Neural cell (in vitro differentiated cells): ENCODE results near the gene SEC24C. TPM values are rescaled to one million over a fixed set of nuclear protein-coding genes. Genes with fewer than 3 reads are reported as not detected.
"Not testable (repeated sequence)": the region's sequence is repeated elsewhere in the genome, so short reads cannot be mapped to it uniquely, and the experiment has no call there.

Experiments
- H2AFZ ChIP-seq: fragments of 200-600, 300-800 bp; sonication (generic), shearing (Covaris generic); 2 replicates; pipeline ENCODE4 v1.6.0; 2014; ENCODE audit warnings: low read depth, mild to moderate bottlenecking, antibody characterized with exemption, low read length, moderate library complexity
- H3F3A ChIP-seq: fragments of 200-600 bp; shearing (Covaris generic); 2 replicates; pipeline ENCODE4 v1.6.1; 2016; ENCODE audit warnings: mild to moderate bottlenecking, moderate library complexity, mixed read lengths, antibody characterized with exemption, low read length; ENCODE audit not compliant: insufficient read depth, poor library complexity, severe bottlenecking
- H3K27ac ChIP-seq: fragments of 200-600, 300-800 bp; sonication (generic), shearing (Covaris generic); 2 replicates; pipeline ENCODE4 v1.5.1; 2014; ENCODE audit warnings: mild to moderate bottlenecking, low read length, moderate library complexity
- H3K27me3 ChIP-seq: fragments of 300-800, 200-600 bp; sonication (generic), shearing (Covaris generic); 2 replicates; pipeline ENCODE4 v1.6.0; 2014; ENCODE audit warnings: mild to moderate bottlenecking, low read depth, low read length, moderate library complexity; ENCODE audit not compliant: insufficient read depth
- H3K36me3 ChIP-seq: fragments of 300-800, 200-600 bp; sonication (generic), shearing (Covaris generic); 2 replicates; pipeline ENCODE4 v1.5.1; 2014; ENCODE audit warnings: mild to moderate bottlenecking, antibody characterized with exemption, low read length, moderate library complexity; ENCODE audit not compliant: insufficient read depth
- H3K4me2 ChIP-seq: fragments of 300-800, 200-600 bp; sonication (generic), shearing (Covaris generic); 2 replicates; pipeline ENCODE4 v1.6.0; 2014; ENCODE audit warnings: mild to moderate bottlenecking, low read length
- H3K4me3 ChIP-seq: fragments of 300-800, 200-600 bp; sonication (generic), shearing (Covaris generic); 2 replicates; pipeline ENCODE4 v1.5.1; 2014; ENCODE audit warnings: mild to moderate bottlenecking, low read length, moderate library complexity
- H3K79me2 ChIP-seq: fragments of 200-600 bp; shearing (Covaris generic); replicated peaks from 2 replicates; pipeline ENCODE4 v1.6.0; 2014; ENCODE audit warnings: mild to moderate bottlenecking, low read length, moderate library complexity; ENCODE audit not compliant: insufficient read depth
- H3K9ac ChIP-seq: fragments of 300-800, 200-600 bp; sonication (generic), shearing (Covaris generic); 2 replicates; pipeline ENCODE4 v1.6.1; 2016; ENCODE audit warnings: mild to moderate bottlenecking, low read length, mixed read lengths
- H3K9me2 ChIP-seq: fragments of 200-600 bp; shearing (Covaris generic); 2 replicates; pipeline ENCODE4 v1.6.1; 2016; ENCODE audit warnings: mild to moderate bottlenecking, low read length, mixed read lengths; ENCODE audit not compliant: insufficient read depth
- H3K9me3 ChIP-seq: fragments of 200-600, 300-800 bp; sonication (generic), shearing (Covaris generic); 2 replicates; pipeline ENCODE4 v1.6.1; 2016; ENCODE audit warnings: mild to moderate bottlenecking, mixed run types, low read length, moderate library complexity, mixed read lengths
- H4K20me1 ChIP-seq: fragments of 200-600 bp; shearing (Covaris generic); 2 replicates; pipeline ENCODE4 v1.6.1; 2016; ENCODE audit warnings: mild to moderate bottlenecking, mixed run types; ENCODE audit not compliant: insufficient read depth
- polyA plus RNA-seq: library from polyadenylated mRNA; depleted of rRNA; stranded (reverse); fragments of >200 nt; gene quantifications from 2 replicates; pipeline ENCODE4 v1.2.3, GENCODE V29; 2014

SEC24C gene
- polyA plus RNA-seq, 1 donor from 2014 or later, result 43.0 TPM

DNA sequence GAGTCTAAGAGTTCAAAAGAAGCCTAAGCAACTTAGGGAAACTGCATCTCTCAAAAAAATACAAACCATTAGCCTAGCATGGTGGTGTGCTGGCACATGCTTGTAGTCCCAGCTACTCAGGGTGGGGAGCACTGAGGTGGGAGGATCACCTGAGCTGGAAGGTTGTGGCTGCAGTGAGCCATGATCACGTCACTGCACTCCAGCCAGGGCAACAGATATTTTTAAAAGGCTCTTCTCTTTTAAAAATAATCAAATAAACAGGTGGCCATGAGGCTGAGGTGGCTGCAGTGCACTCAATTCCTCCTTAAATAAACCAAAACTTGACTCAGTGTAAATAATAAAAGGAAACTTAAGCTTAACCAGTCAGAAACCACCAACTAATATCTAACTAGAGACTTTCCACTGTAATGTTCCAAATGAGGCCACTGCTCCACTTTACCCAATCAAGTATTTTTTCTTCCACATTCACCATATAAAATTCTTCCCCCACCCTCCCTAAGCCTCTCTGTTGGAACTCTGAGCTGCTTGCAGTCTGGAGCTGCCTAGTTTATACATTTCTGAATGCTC, 38.6 kb upstream of the SEC24C start:
- not testable (repeated sequence) for H3K4me2 ChIP-seq, H4K20me1 ChIP-seq, H3K27me3 ChIP-seq, H3K36me3 ChIP-seq, H3K4me3 ChIP-seq, H3K27ac ChIP-seq, H3K9me2 ChIP-seq, H3K9me3 ChIP-seq, H3K9ac ChIP-seq, H2AFZ ChIP-seq, H3K79me2 ChIP-seq, H3F3A ChIP-seq

DNA sequence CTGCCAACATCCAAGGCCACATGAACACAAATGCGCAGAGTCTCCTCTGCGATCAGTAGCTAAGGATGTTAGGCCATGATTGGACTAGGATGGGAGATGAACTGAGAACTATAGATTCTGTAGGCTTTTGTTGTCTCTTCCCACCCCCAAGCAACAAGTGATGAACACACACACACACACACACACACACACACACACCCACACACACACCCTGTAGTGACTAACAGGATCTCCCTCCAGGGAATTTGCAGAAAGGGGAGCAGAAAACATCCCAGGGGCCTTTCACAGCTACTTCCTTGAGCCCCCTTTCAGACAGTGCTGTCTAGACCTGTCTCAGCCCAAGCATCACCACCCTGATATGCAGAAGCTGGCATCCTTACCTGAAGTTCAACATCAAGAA, 37.7 kb upstream of the SEC24C start:
- H3F3A ChIP-seq, H2AFZ ChIP-seq, H3K27me3 ChIP-seq, H3K27ac ChIP-seq, H3K79me2 ChIP-seq, H3K4me2 ChIP-seq, H3K4me3 ChIP-seq, H4K20me1 ChIP-seq, H3K9me2 ChIP-seq, H3K36me3 ChIP-seq, H3K9me3 ChIP-seq, H3K9ac ChIP-seq: not testable (repeated sequence)

DNA sequence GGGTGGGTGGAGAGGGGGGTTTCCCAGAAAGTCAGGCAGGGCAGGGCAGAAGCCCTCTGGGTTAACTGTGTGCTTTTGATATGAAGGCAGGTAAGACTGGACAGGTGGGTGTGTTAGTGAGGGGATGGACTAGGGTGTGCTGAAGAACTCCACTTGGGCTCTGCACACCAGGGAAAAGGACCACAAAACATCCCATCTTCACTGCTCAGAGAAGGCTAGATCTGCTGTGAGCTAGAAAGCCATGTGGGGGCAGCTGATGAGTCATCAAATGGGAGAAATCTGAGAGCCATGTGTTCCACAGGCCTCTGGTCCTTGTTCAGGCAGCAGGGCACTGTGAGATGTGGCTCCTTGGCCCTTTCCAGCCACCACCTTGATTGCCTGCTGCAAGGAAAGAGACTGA, 36.5 kb upstream of the SEC24C start:
- not testable (repeated sequence) for H3K9me2 ChIP-seq, H2AFZ ChIP-seq, H3K27ac ChIP-seq, H3K9me3 ChIP-seq, H3K27me3 ChIP-seq, H3K36me3 ChIP-seq, H4K20me1 ChIP-seq, H3K9ac ChIP-seq, H3K4me2 ChIP-seq, H3F3A ChIP-seq, H3K4me3 ChIP-seq, H3K79me2 ChIP-seq

DNA sequence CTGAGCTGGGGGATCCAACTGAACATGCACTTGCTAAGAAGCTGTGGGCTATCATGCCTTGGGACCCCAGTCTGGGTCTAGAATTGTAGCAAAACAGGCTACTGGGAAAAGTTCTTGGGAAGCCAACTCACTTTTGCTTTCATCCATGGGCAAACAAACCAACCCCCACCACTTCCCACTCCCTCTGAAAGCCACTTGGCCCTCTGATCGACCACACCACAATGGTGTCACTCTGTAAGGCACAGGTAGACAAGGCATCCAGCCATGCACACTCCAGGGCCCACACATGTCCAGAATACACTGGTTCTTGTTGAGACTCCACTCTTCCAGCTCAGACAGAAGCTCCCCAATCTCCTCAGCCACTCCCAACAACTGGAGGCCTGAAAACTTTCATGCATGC, 36.0 kb upstream of the SEC24C start:
- H3K9ac ChIP-seq, H3K79me2 ChIP-seq, H3F3A ChIP-seq, H3K9me3 ChIP-seq, H3K27me3 ChIP-seq, H3K4me2 ChIP-seq, H2AFZ ChIP-seq, H3K27ac ChIP-seq, H3K4me3 ChIP-seq, H3K9me2 ChIP-seq, H3K36me3 ChIP-seq, H4K20me1 ChIP-seq: not testable (repeated sequence)

DNA sequence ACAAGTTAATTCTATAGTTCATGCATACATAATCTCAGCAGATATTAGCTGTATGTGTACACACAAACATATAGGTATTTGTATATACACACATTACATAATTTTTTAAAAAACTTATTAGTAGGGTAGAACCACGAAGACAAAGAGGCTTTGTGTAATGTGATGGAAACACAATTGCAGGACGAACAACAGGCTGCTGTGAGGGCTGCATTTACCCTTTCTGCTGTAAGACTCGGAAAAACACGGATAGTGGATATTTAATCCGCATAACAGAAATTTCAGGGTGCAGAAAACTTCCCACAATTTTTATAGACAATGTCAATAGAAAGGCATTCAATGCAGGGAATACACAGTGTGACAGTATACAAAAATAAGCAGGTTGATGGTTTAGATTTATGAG, 32.5 kb upstream of the SEC24C start:
- H3K27ac ChIP-seq, H3K9me2 ChIP-seq, H3F3A ChIP-seq, H3K4me2 ChIP-seq, H3K4me3 ChIP-seq, H3K9ac ChIP-seq, H3K9me3 ChIP-seq, H4K20me1 ChIP-seq, H2AFZ ChIP-seq, H3K36me3 ChIP-seq, H3K79me2 ChIP-seq, H3K27me3 ChIP-seq: not testable (repeated sequence)

DNA sequence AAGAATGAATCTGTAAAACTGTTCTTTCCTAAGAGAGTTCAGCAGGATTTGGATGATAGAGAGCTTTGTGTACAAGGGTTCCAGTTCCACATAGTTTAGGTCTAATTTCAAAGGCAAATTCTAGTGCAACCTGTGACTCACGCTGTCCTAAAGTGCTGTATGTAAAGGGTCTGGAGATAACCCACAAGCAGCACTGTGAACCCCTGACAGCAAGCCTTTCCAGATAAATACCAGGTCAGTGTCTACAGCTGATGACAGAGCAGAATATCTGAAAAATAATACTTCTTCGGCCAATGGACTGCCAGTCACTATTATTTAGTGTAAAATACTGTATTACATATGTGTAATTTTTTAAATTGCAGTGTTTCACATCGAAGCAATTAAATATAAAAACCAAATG, 30.3 kb upstream of the SEC24C start:
- not testable (repeated sequence) for H3K36me3 ChIP-seq, H3K4me3 ChIP-seq, H3K4me2 ChIP-seq, H3K9me2 ChIP-seq, H3K27me3 ChIP-seq, H2AFZ ChIP-seq, H4K20me1 ChIP-seq, H3K9me3 ChIP-seq, H3K27ac ChIP-seq, H3K9ac ChIP-seq, H3F3A ChIP-seq, H3K79me2 ChIP-seq

DNA sequence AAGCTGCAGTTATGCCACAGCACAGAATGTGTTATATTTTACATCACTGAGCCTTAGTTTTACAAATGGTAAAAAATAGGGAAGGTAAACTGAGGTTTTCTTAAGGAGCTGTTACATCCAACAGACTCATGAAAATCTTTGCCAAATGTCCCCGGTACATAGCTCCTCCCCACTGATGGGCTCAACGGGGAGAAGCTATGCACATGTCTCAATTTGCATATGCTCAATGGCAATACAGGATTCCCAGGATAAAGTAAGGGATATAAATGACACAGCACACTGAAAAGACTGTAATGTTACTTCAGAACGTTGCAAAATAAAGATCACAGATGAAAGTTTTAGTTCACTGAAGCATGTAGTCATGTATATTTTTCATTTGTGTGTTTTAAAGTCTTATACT, 29.7 kb upstream of the SEC24C start:
- not testable (repeated sequence) for H3K4me3 ChIP-seq, H3K9me2 ChIP-seq, H3K4me2 ChIP-seq, H3F3A ChIP-seq, H3K27me3 ChIP-seq, H3K36me3 ChIP-seq, H3K9me3 ChIP-seq, H4K20me1 ChIP-seq, H2AFZ ChIP-seq, H3K9ac ChIP-seq, H3K79me2 ChIP-seq, H3K27ac ChIP-seq

DNA sequence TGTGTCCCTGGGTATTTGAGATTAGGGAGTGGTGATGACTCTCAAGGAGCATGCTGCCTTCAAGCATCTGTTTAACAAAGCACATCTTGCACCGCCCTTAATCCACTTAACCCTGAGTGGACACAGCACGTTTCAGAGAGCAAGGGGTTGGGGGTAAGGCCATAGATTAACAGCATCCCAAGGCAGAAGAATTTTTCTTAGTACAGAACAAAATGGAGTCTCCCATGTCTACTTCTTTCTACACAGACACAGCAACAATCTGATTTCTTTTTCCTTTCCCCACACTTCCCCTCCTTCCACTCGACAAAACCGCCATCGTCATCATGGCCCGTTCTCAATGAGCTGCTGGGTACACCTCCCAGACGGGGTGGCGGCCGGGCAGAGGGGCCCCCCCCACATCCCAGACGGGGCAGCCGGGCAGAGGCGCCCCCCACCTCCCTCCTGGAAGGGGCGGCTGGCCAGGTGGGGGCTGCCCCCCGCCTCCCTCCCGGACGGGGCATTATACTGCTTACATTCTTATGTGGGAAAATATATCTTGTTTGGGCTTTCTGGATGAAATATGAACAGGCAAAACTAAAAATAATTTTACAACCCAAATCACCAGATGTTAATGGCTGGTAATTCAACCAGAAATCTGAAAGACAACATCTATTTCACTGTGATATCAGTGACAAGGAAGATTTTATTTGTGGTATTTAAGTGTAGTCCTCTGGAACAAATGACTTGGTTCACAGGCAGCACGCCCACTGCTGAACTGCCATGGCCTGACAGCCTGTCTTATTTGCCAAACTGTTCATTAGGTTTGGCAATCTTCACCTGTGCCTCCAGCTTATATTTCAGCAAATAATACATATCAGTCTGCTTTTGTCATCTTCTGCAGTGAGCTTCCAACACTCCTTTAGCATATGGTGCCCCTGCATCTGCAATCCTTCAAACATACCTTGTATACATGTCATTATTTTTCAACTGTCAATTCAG, 28.7 kb upstream of the SEC24C start:
- H3K4me2 ChIP-seq, H3K27me3 ChIP-seq, H3K9me2 ChIP-seq, H2AFZ ChIP-seq, H3K9me3 ChIP-seq, H3K79me2 ChIP-seq, H3F3A ChIP-seq, H3K9ac ChIP-seq, H3K27ac ChIP-seq, H4K20me1 ChIP-seq, H3K4me3 ChIP-seq, H3K36me3 ChIP-seq: not testable (repeated sequence)
